ENCODE data around the gene TNFAIP8L2.
"Not testable (repeated sequence)": the region's sequence is repeated elsewhere in the genome, so short reads cannot be mapped to it uniquely, and the experiment has no call there.

The TNFAIP8L2 gene

GRCh38 chr1:151188667-151189066 lies 32.2 kb downstream of the TNFAIP8L2 start:
- not testable (repeated sequence) for DNase-seq

- DNase-seq, result peak; percentile 15 to 90 (median 73)
Observed at GRCh38 chr1:151189637-151190445, 33.4 kb downstream of the TNFAIP8L2 start, which contains the start of gene VPS72. Gene VPS72 (minus strand): TSS chr1:151190197. CDS start chr1:151190121, 76 bp downstream.

GRCh38 chr1:151192047-151192446 lies 35.6 kb downstream of the TNFAIP8L2 start:
- no peak for DNase-seq

GRCh38 chr1:151193304-151193703 lies 36.9 kb downstream of the TNFAIP8L2 start:
- no peak for DNase-seq

GRCh38 chr1:151193856-151194255 lies 37.4 kb downstream of the TNFAIP8L2 start:
- DNase-seq, result no peak

- peak in 29 of 56 donors; percentile 1 to 59 (median 18) for DNase-seq
Observed at GRCh38 chr1:151194894-151195594, 38.6 kb downstream of the TNFAIP8L2 start.

- DNase-seq, result peak in 37 of 56 donors; percentile 1 to 81 (median 23)
Observed at GRCh38 chr1:151196292-151196800, 39.9 kb downstream of the TNFAIP8L2 start.

GRCh38 chr1:151197863-151198253 lies 41.4 kb downstream of the TNFAIP8L2 start:
- DNase-seq, result peak in 2 of 56 donors; percentile 14 to 35

GRCh38 chr1:151198254-151199127 lies 42.0 kb downstream of the TNFAIP8L2 start, which contains the start of gene PIP5K1A:
Gene PIP5K1A (plus strand): TSS chr1:151198552. CDS start chr1:151198997, 445 bp downstream.
- peak; percentile 45 to 100 (median 97) for DNase-seq

GRCh38 chr1:151199873-151200581 lies 43.6 kb downstream of the TNFAIP8L2 start:
- peak in 27 of 56 donors; percentile 2 to 64 (median 13) for DNase-seq

GRCh38 chr1:151205381-151205965 lies 49.0 kb downstream of the TNFAIP8L2 start:
- DNase-seq, result not testable (repeated sequence)

Measured in nucleus accumbens (tissue), 56 donors.